ENCODE measurements around the gene CHCHD3.

DNA sequence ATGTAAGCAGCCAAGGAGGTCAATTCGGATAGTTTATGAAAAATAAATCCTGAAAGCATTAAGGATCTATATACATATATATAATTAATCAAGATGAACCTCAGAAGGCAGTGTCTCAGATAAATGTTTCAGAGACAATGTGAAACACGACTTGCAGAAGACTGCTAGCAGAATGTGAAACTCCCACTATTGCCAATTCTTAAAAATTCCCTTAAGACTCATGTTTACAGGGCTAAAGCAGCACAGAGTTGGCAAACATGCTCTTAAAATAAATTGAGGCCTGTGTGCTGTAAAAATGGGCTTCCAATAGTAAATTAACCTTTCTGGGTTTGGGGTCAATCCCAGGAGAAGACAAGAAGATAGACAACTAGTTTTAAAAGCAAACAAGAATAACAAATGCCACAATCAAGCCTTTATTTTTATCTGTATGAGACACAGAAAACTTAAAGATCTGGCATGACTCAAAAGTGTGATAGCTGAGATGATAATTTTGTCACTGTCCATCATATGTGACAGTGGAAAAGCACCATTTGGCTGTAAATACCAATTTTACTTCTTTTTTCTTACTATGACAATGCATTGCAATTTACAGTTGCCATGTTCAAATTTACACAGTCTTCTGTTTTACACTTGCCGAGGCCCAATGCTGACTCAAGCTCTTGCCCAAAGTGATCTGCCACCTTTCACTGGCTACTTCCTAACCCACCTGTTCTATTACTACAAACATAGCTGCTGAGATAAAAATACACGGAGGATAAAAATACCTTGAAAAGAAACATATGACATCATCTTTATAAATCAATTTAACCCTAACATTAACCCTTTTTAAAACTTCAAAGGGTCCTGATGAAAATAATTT is 78.6 kb downstream of the CHCHD3 start:
- TF ChIP-seq, protein P1, sequence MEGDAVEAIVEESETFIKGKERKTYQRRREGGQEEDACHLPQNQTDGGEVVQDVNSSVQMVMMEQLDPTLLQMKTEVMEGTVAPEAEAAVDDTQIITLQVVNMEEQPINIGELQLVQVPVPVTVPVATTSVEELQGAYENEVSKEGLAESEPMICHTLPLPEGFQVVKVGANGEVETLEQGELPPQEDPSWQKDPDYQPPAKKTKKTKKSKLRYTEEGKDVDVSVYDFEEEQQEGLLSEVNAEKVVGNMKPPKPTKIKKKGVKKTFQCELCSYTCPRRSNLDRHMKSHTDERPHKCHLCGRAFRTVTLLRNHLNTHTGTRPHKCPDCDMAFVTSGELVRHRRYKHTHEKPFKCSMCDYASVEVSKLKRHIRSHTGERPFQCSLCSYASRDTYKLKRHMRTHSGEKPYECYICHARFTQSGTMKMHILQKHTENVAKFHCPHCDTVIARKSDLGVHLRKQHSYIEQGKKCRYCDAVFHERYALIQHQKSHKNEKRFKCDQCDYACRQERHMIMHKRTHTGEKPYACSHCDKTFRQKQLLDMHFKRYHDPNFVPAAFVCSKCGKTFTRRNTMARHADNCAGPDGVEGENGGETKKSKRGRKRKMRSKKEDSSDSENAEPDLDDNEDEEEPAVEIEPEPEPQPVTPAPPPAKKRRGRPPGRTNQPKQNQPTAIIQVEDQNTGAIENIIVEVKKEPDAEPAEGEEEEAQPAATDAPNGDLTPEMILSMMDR (IDR thresholded peaks at IDR 0.05): no peak
- TF ChIP-seq POLR2A (IDR thresholded peaks at IDR 0.05): no peak

Data from right lobe of liver (tissue), 4 donors.